Smooth muscle cell of the brain vasculature (primary cell): ENCODE measurements around the gene SNX6.
"Not testable (repeated sequence)": the region's sequence is repeated elsewhere in the genome, so short reads cannot be mapped to it uniquely, and the experiment has no call there.

Experiments
- DNase-seq: peaks from one replicate; pipeline ENCODE4 v3.0.0-alpha.2; 2012; ENCODE audit warnings: low read depth, low spot score

The SNX6 gene

DNA sequence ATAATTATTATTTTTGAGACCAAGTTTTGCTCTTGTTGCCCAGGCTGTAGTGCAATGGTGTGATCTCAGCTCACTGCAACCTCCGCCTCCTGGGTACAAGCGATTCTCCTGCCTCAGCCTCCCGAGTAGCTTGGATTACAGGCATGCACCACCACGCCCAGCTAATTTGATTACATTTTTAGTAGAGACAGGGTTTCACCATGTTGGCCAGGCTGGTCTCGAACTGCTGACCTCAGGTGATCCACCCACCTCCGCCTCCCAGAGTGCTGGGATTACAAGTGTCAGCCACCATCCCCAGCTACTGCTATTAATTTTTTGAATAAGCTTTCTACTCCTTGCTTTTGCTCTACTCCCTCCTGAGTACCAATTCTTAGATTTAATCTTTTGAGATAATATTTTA lies 108.9 kb downstream of the SNX6 start:
- not testable (repeated sequence) for DNase-seq

DNA sequence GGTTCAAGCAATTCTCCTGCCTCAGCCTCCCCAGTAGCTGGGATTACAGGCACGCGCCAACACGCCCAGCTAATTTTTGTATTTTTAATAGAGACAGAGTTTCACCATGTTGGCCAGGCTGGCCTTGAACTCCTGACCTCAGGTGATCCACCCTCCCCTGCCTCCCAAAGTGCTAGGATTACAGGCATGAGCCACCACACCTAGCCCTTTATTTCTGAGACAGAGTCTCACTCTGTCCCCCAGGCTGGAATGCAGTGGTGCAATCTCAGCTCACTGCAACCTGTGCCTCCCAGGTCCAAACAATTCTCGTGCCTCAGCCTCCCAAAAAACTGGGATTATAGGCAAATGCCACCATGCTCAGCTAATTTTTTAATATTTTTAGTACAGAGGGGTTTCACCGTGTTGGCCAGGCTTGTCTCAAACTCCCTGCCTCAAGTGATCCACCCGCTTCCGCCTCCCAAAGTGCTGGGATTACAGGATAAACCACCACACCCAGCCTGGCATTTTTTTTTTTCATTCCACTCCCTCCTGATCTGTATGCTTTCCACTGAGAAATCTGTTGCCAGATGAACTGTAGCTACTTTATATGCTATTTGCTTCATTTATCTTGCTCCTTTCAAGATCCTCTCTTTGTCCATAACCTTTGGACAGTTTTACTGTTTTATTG lies 109.5 kb downstream of the SNX6 start:
- DNase-seq, result not testable (repeated sequence)
